Retinal pigment epithelial cell (primary cell): Measurements from ENCODE around the gene CBX6.
A peak's percentile ranks its signal among the peaks of the same experiment; 100 is the strongest.

Experiments used
- DNase-seq: peaks from one replicate; pipeline ENCODE4 v3.0.0-alpha.2; 2010; ENCODE audit warnings: low read depth
- H3K4me3 ChIP-seq: 2 replicates; pipeline ENCODE4 v1.5.1; 2011; ENCODE audit warnings: mild to moderate bottlenecking, low read length, control low read depth, moderate library complexity
- TF ChIP-seq, protein P1 (sequence below): conservative IDR thresholded peaks from 2 replicates; pipeline ENCODE4 v1.5.1; 2011; ENCODE audit warnings: low read depth, low read length, control low read depth, inconsistent platforms

CBX6 gene

DNA sequence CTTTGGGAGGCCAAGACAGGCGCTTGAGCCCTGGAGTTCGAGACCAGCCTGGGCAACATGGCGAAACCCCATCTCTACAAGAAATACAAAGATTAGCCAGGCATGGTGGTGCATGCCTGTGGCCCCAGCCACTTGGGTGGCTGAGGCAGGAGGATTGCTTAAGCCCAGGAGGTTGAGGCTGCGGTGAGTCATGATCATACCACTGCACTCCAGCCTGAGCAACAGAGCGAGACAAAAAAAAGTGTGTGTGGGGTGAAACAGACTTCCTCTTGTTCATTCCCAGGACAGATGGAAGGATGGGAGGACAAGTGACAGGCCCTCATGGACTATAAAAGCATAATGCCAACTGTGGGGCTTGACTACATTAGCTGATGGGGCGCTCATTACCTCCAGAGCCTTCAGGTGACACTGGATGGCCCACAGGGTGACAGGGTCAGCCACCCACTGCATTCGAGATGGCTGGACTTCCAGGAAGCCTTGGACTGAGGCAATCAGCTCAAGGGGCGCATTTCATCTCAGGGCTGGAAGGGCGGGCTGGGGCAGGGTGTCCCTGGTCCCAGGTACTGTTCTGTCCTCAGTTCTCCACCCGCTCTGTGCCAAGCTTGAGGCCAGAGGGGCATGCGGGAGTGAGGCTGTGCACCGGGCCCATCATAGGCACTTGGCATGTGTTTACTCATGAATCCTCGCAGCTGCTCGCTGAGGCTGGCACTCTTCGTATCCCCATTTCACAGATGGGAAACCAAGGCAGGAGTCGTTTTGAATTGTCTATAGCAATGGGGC is 40.7 kb downstream of the CBX6 start:
- DNase-seq = peak; percentile 21
- H3K4me3 ChIP-seq = no peak overlapping the region
- TF ChIP-seq, protein P1, sequence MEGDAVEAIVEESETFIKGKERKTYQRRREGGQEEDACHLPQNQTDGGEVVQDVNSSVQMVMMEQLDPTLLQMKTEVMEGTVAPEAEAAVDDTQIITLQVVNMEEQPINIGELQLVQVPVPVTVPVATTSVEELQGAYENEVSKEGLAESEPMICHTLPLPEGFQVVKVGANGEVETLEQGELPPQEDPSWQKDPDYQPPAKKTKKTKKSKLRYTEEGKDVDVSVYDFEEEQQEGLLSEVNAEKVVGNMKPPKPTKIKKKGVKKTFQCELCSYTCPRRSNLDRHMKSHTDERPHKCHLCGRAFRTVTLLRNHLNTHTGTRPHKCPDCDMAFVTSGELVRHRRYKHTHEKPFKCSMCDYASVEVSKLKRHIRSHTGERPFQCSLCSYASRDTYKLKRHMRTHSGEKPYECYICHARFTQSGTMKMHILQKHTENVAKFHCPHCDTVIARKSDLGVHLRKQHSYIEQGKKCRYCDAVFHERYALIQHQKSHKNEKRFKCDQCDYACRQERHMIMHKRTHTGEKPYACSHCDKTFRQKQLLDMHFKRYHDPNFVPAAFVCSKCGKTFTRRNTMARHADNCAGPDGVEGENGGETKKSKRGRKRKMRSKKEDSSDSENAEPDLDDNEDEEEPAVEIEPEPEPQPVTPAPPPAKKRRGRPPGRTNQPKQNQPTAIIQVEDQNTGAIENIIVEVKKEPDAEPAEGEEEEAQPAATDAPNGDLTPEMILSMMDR = no peak

DNA sequence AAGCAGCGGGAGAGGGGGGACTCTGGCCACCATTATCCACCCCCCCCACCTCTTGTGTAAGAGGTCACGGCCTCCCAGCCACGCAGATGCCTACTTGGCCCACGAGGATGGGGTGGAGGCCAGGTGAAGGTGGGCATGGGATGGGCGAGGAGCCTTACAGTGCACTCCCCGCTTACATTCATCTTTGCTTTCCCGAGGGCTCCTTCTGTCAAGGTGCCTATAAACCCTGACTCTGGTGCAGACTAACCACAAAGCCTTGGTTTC is 41.2 kb downstream of the CBX6 start:
- H3K4me3 ChIP-seq = no peak overlapping the region
- TF ChIP-seq, protein P1 = no peak
- no peak for DNase-seq

DNA sequence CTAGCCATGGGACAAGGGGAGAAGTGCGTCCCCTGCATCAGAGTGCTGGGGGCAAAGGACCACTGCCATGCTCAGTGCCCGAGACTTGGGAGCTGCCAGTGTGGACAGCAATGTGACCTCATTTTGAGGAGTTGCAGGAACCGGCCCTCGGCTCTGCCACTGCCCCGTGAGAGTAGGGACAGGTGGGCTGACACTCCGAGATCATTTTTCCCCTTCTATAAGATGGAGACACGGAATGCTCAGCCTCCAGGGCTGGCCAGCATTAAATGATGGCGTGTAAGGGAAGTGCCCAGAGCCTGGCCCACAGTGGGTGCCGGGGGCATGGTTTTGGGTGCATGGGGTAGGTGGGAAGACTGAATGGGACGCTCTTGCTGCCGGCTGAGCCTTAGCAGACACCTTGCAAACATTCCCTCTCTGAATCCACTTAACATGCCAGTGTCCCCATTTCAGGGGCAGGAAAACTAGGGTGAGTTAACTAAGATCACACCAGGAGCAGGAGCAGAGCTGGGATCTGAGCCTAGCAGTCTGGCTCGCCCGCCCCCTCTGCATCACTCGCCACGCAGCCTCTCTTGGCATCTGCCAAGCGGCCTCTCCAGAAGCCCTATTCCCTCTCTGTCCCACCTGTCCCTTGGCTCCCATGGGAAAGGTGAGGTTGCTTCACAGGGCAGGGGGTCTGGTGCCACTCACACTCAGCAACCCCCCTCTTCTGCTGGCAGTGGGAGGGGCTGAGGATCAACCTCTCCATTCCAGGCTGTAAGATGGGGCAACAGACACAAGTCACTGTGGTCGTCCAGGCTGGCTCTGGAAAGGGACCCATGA is 41.8 kb downstream of the CBX6 start:
- no peak overlapping the region for H3K4me3 ChIP-seq
- TF ChIP-seq, protein P1 = no peak
- DNase-seq = no peak

DNA sequence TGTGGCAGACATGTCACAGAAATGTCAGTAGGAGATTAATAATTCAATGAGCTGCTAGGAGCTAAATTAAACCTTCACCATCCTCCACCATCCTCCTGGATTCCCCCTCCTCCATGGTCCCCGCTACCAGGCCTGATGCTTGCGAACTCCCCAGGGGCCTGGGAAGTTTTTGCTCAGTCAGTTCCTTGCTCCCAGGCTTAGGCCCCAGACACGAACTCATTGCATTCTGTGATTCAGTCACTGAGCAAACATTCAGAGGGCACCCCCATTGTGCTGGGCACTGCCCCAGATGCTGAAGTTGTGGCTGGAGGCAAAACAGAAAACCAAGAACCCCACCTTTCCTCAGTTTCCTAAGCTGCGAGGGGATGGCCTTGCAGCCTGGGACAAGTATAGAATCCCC is 42.5 kb downstream of the CBX6 start:
- DNase-seq = no peak
- TF ChIP-seq, protein P1 = no peak
- no peak overlapping the region for H3K4me3 ChIP-seq

DNA sequence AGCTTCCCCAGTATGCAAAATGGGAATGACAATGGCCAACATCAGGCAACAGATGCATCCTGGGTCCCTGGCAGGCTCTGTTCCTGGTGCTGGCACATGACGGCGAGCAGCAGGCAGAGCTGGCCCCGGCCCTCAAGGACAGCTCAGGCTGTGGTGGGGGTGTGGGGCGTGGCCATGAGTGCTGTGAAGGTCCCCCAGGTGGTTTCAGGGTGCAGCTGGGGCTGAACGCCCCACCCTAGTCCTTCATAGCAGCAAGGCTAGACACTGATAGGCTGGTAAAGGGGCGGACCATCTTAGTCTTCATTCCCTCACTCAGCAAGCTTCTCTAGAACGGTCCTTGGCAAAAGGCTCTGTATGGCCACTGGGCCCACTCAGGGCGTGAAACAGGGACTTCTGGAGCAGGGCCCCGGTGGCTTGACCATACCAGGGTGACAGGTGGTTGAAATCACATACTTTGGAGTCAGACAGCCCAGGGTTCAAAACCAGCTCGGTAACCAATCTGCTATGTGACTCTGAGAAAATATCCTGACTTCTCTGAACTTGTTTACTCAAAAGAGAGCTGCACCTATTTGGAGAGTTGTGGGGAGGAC is 43.3 kb downstream of the CBX6 start:
- no peak for DNase-seq
- TF ChIP-seq, protein P1 = no peak
- H3K4me3 ChIP-seq = no peak overlapping the region

DNA sequence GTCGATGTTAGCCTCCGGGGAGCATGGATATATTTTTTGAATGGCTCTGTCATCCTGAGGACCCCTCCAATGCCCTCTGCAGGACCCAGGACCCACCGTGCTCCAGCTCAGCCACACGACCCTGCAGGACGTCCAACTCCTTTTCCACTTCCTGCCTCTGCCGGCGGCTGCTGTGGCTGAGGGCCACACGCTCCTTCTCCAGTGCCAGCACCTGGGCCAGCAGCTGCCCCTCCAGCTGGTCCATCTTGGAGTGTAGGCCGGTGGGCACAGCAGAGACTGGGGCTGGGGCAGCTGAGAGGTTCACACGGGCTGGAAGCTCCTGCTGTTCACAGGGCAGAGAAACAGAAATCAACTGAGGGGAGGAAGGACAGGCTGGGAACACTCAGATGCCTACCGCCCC is 43.8 kb downstream of the CBX6 start:
- no peak overlapping the region for H3K4me3 ChIP-seq
- DNase-seq = no peak
- TF ChIP-seq, protein P1 = no peak

DNA sequence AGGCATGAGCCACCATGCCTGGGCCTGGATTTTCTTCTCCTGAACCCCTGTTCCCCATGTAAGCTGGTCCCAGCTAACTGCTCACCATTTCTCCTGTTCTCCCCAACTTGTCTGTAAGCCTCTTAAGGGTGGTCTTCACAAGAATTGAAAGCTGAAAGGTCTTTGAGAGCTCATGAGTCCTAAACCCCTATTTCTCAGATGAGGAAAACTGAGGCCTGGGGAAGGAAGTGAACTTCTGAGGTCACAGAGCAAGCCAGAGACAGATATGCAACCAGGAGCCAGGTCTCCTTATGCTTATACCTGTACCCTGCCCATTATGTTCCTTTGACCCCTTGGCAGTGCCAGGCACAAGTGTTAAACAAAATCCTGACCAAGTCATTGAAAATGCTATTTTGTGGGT is 44.5 kb downstream of the CBX6 start:
- no peak for DNase-seq
- TF ChIP-seq, protein P1 = no peak
- H3K4me3 ChIP-seq = no peak overlapping the region
